ENCODE data around the gene SYT7.
"Not testable (repeated sequence)": the region's sequence is repeated elsewhere in the genome, so short reads cannot be mapped to it uniquely, and the experiment has no call there.

Gene SYT7

DNA sequence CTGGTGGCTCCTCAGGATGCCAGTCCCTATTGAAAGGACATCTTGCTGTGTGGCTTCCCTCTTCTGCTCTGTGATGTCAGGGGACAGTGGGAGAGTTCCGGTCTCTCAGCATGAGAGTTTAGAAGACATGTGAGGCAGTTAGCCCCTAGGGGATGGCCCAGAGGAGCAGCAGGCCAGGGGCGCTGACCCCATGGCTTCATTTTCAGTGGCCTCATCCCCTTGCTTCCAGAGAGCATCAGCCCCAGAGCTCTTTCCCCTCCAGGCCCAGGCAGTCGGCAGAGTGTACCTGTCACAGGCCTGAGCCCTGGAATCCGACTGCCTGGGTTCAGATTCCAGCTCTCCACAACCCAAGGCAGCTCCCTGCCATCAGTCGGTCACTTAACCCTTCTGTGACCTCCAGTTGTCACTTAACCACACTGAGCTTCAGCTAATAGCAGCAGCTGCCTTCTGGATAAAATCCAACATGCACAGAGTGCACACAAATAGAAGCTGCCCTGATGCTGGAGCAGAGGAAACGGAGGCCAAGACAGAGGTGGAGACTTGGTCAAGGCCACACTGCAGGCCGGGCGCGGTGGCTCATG lies 86.4 kb downstream of the SYT7 start:
- DNase-seq = no peak

DNA sequence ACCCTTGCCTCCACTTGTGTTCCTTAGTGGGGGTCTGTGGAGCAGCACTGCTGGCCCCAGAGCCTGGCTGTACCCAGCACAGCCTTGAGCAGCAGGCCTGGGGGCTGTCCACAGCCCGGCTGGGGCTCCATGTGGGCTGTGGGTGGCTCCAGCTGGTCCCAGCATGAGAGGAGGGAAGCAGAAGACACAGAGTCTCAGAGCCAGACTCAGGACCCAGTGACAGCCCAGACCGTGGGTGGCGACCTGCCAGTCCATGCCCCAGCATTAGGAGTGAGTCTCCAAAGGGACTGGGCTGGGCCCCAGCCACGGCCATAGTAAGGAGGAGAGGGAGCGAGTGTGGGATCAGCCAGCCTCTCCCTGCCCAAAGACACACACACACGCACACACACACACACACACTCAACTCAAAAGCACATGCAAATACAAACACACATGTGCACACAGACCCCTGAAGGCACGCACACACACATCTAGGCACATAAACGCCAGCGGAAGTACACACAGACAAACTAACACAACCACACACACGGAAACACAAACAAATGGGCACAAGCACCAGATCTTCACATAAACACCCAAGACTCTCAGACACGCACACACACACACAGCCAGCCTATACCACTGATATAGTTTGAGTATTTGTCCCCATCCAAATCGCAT lies 89.0 kb downstream of the SYT7 start:
- no peak for DNase-seq

DNA sequence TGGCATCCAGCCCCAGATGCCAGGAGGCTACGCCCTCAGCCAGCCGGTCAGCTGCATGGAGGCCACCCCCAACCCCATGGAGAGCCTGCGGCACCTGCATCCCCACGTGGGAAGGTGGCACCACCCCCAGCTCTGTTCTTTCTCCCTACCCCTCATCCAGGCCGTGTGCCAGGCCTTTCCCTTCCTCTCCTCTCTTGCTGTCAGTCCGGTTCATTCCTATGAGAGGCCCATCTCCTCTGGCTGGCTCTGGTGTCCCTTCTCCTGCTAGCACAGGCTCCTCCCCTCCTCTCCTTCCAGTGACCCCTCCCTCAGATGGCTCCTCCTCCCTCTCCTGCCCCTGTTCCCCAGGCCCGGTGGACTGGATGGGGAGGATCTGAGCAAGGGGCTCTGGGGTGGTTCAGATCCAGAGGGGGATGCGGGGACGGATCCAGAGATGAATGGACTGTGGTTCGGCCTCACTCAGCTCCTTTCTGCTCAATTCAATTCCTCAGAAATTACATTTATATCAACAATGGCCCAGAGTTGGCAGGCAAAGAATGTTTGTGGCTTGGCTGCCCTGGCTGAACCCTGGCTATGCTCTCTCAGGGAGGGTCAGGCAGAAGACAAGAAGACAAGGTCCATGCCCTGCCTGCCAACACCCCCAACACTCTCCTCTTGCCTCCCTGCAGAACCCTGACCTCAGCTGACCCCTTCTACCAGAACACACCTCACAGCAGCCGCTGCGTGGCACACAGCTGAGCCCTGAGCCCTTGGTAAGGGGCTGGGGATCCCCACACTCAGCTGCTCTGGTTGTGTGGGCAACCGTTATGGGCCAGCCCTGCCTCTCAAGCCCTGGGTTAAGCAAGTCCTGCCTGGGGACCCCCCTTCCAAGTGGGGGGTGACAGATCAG lies 90.8 kb downstream of the SYT7 start:
- DNase-seq = peak; percentile 28

DNA sequence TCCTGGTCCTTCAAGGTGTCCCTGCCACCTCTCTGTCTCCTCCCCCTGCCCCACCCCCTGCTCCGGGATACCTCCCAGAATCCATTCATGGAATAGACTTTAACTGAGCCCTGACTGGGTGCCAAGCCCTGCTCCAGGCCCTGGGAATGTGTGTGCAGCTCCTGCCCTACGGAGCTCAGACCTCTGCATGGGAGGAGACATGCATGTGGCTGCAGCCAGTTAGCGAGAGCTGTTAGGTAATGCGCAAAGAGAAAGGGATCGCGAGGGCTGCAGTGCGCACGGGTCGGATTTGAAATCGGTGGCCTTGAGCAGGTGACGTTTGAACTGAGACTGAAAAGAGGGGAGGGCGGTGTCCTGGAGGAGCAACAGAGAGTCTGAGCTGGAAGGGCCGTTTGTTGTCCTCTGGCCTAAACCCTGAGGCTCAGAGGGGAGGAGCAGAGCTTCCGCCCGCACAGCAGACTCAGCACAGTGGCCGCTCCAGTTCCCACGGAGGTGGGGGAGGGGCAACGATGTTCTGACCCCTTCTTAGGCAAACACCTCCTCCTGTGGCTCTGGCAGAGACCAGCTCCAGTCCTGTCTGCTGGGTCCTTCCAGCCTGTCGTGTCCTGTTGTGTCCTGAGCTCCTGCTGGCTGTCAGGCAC lies 92.1 kb downstream of the SYT7 start:
- DNase-seq = no peak

DNA sequence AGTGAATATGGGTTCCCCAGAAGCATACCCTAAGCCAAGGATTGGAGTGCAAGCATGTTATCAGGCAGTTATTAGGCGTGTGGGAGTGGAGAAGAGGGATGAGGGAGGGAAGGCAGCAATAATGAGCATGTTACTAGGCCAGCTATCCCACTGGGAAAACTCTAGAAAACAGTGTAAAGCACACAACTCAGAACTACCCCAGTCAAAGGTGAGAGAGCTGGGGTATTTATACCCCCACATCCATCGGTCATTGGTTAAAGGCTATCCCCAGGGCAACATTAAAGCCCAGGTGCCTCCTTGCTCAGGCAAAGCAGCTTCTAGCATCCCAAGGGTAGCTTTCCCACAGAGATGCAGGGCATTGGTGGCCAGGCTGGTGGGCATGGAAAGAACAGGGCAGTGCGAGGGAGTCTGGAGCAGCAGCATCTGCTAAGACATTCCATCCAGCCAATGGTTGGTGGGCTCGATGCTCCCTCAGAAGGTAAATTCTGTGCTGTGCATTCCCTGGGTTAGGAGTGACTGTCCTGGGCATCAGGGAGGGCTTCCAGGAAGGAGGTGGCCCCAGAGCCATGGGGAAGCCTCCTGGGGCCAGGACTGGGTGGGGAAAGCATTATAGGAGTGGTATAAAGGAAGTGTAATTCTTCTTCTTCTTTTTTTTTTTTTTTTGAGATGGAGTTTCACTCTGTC lies 93.4 kb downstream of the SYT7 start:
- DNase-seq = no peak

DNA sequence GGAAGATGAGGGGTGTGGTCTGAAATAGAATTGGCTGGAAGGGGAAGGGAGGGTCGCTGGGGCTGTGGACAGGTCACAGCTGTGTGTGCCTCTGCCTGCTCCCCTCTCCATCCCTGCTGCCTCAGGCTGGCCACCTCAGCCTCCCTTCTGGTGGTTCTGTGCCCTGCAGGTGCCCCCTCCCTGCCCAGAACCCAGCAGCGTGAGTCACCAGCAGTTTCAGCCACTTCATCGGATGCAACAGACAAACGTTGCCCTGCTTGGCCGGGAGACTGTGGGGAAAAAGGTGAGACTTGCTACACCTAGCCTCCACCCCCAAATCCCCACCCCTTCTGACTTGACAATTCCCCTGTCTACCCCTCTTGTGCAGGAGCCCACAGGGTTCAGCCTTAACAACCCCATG lies 94.1 kb downstream of the SYT7 start:
- DNase-seq = no peak

DNA sequence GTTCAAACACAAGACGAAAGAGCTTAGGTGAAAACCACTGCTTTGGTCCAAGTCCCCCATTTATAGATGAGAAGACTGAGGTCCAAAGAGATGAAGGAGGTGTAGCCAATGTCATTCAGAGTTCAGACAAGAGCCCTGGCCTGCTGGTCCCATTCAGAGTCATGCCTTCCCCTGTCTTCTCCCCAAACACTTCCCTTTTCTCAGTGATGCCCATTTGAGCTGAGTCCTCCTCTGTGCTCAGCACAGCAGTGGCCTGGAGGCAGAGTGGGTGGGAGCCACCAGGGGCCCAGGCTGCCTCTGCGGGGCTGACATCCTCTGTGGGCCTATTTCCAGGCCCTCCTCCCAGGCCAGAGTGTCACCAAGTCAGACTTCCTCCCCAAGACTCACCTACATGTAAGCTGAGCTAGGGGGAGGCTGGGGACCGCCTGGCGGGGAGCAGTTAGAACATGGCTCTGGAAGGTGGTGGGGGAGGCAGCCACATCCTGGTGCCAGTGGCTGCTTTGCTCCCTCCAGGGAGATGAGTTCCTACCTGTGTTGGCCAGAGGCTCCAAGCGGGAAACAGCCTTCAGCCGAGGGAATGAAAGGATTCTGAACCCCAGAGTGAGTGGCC lies 94.8 kb downstream of the SYT7 start:
- no peak for DNase-seq

DNA sequence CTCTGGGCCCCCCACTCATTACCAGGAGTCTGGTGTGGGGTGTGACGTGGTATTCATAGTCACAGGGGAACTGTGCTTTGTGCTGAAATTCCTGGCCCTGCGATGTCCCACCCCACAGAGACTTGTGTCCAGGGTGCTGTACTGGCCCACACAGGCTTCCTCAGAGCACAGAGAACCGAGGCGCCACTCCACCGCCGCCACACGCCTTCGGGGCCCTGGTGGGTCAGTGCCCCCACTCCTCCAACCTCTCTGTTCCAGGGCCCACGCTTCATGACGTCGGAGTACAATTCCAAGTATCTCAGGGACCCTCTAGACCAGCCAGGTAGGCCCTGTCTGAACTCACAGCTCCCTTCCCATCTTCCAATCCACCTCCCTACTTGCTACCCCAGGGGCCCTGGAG lies 95.8 kb downstream of the SYT7 start:
- no peak for DNase-seq

DNA sequence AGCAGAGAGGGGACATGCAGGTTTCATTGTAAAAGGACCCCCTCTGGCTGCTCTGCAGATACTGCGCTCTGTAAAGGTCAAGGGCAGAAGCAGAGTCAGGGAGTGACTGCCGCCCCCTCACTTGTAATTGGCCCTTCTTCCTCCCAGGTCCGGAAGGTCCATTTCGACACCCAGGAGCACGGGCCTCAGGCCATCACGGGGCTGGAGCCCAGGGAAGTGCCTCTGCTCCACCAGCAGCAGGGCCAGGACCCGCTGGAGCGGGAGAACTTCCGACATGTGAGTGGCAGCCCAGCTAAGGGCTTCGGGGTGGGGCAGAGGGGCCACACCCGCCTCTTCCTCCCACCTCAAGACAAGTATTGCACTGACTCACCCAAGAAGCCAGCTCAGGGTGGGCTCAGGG lies 96.3 kb downstream of the SYT7 start:
- no peak for DNase-seq

DNA sequence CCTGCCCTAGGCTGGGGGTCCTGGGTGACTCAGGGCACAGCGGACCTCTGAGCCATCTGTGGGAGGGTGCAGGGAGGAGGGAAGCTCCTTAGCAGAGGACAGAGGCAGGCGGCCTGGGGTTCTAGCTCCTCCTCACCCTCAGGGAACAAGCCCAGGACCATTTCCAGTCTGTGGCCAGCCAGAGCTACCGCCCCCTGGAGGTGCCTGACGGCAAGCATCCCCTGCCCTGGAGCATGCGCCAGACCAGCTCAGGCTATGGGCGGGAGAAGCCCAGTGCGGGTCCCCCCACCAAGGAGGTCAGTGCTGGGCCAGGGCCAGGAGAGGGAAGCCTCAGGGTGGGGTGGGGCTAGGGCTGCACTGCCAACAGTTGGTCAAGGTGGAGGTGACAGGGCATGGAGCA lies 98.4 kb downstream of the SYT7 start:
- no peak for DNase-seq

DNA sequence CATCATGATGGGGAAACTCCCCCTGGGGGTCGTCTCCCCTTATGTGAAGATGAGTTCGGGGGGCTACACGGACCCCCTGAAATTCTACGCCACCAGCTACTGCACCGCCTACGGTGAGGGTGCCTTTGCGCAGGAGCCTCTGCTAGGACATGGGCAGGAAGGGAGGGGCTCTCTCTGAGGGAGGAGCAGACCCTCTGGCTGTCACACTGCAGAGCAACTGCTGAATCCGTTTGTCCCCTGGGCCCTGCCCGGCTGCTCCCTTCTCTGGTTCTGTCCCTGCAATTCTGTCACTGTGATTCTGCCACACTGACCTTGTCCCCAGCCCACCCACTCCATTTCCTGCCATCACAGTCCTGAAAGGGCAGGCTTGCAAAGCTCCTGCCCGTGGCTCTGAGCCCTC lies 99.1 kb downstream of the SYT7 start:
- DNase-seq = no peak

DNA sequence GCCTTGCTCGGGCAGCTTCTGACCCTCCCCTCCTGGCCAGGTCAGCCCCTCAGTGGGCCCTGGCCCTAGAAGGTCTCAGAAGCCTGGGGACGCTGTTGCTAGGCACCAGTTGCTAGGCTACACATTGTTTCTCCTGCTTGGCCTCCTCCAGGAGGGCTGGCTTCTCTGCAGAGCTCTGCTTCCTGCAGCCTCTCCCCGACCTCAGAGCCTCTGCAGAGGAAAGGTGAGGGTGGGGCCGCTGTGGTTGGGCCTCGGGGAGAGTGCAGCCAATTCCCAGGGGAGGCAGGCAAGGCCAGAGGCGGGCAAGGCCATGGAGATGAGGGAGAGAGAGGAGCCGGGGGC lies 99.9 kb downstream of the SYT7 start:
- peak; percentile 67 for DNase-seq

DNA sequence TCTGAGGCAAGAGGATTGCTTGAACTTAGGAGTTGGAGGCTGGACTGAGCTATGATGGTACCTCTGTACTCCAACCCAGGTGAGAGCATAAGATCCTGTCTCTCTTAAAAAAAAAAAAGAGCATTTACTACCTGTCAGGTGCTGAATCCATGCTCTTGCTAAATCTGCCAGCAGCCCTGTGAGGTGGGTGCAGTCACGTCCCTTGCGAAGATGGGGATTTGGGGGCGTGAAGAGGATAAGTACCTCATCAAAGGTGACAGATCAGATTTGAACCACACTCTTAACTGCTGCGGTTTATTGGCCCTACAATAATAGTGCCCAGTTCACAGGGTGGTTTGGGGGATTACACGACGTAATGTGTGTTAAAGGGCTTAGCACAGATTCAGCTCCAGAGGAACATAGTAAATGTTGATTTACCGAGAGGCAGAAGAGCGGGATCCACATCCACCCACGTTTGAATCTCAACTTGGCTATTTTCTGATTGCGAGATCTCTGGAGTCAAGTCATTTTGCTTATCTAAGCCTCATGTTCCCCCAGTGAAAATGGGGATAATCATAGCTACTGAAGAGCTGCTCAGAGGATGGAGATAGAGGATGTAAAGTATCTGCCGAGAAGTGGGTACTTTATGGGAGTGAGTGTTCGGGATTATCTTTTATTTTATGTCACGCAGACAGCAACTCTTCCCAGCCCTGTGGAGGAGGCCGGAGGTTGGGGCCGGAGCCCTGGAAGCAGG lies 100.4 kb downstream of the SYT7 start:
- no peak for DNase-seq

DNA sequence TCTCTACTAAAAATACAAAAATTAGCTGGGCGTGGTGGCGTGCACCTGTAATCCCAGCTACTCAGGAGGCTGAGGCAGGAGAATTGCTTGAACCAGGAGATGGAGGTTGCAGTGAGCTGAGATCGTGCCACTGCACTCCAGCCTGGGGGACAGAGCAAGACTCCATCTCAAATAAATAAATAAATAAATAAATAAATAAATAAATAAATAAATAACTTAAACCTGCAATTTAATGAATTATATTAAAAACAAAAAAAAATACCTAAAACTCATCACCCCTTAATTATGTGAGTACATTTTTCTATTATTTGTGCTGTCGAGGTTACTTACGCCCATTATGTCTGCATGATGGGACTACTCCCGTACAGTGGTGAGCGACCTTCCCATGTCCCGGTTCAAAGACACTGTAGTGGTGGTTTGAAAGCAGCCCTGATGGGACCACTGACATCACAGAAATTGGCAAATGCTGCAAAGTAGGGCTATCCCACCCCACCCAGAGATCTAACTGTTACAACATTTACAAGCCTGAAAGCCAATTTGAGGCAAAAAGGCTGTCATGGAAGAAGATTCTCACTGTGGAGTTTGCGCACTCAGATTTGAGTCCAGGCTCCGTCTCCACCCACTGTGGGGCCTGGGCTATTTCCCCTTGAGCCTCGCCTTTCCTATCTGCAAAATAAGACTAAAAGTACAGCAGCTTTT lies 101.4 kb downstream of the SYT7 start:
- DNase-seq = not testable (repeated sequence)

DNA sequence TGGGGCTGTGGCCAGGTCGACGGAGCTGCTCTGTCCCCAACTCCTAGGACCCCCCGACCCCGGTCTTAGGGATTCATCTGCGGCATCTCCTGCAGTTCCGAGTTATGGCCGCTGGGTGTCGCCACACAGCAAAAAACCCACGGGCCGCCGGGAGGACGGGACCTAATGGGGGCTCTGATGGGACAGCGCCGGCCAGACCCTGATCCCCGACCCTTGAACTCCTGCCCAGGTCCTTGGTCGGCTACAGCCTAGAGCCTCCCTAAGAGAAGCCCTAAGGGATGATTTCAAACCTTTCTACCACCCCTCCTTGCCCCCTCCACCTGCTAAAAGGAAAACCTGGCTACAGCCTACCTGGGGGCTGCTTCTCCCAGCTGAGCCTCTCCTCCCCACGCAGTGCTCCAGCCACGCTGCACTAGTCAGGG lies 103.1 kb downstream of the SYT7 start:
- DNase-seq = peak; percentile 26

DNA sequence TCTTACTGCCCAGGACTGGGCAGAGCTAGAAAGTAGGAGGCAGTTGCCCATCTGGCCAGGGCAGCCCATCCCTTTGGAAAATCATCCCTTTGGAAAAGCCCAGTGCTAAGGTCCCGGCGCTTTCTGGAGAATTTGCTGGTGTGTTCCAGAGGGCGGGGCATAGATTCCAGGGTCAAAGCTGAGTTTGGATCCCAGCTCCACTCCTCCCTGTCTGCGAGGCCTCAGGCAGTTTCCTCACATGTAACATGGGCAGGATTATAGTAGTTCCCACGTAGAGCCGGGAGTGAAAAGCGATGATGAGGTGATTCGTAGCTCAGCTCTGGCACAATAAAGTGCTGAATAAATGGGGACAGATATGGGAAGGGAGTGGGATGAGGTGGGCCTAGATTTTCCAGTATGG lies 103.8 kb downstream of the SYT7 start:
- no peak for DNase-seq

DNA sequence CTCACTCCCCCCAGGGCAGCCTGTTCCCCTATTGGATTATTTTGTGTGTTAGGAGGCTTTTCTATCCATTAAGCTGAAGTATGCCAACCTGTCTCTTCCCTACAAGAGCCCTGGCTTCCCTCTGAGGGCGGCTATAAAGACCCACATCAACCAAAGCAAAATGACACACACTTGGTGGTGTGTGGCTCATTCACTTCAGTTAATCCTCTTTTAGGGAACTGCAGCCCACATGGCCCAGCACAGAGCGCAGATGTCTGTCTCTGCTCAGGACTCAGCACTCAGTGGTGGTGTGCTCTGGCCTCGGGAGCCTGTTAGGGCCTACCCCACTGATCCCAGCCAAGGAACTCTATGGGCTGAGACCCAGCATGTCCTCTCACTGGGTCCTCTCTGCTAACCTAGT lies 104.5 kb downstream of the SYT7 start:
- no peak for DNase-seq

DNA sequence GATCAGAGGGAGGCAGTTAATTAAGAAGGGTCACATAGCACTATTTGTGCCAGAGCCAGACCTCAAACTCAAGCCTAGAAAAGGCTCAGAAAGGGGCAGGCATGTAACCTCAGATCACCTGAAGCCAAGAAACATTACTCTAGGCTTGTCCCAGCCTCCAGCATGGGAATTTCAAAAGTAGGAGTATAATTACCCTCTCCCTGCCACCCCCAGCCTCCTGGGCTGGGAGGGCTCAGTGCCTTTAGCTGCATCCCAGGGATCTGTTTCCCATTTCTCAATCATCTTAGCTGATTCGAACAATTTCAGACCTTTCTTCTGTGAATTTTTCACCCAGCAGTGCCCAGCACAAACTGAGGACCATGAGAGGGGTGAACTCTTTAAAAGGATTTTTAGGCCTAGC lies 105.4 kb downstream of the SYT7 start:
- DNase-seq = no peak

DNA sequence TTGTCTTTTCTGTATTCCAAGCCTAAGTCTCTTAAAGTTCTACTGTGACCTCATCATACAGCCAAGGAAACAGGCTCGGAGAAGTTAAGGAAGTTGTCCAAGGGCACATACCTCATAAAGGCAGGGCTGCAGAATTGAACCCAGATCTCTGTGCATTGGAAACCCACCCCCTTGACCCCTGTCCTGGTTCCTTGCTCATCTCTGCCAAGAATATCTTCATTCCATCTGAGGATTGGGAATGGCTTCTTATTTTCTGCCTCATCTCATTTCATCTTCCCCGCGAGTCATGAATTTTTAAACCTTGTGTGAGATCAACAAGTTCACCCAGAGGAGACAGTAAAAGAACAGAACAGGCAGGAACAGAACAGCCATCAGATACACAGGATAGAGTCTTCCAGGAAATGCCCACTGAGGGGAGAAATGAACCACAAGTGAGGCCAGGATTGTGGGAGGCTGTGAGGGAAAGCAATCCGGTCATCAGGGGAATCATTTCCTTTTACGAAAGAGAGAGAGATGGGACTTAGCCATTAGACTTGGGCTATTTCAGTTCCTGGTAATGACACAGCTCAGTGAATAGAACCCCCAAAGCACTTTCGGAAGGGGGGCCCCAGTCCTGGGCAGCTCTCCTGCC lies 106.7 kb downstream of the SYT7 start:
- DNase-seq = no peak

DNA sequence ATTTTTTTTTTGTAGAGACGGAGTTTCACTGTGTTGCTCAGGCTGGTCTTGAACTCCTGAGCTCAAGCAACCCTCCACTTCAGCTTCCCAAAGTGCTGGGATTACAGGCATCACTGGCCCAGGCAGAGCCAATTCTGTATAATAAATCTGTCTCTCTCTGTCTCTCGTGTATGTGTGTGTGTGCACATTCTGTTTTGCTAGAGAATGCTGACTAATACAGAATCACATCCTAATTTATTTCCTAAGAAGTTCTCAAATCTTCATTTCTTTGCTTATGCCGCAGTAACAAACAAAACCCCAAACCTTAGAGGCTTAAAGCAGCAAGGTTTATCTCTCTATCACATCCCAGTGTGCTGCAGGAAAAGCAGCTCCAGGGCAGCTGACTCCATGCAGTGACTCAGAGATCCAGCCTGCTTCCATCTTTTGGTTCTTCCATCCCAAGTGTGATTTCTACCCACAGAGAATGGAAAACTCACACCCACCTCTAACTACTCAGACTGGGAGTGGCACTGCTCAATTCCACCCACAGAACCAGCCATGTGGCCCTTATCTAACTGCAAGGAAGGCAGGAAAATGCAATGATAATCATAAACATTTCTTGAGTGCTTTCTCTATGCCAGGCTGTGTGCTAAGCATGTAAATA lies 107.4 kb downstream of the SYT7 start:
- no peak for DNase-seq

Data from NCI-H1092 treated with DMSO at 0.1 percent for 48 hours (cell line).